Activated naive CD8-positive, alpha-beta T cell treated with anti-CD3 and anti-CD28 coated beads, Interleukin-2, amount 50 U/mL, for 16 hours (primary cell): ENCODE measurements around the gene KCNJ5.

Experiments used
- DNase-seq: peaks from one replicate; pipeline ENCODE4 v3.0.0-alpha.2; 2020; ENCODE audit warnings: low read depth, low spot score

The KCNJ5 gene

GRCh38 chr11:128956401-128957201 lies 65.4 kb downstream of the KCNJ5 start:
- no peak for DNase-seq

GRCh38 chr11:128957202-128957482 lies 66.0 kb downstream of the KCNJ5 start:
- no peak for DNase-seq

GRCh38 chr11:128961645-128962044 lies 70.5 kb downstream of the KCNJ5 start:
- DNase-seq = no peak

GRCh38 chr11:128962896-128963295 lies 71.7 kb downstream of the KCNJ5 start:
- no peak for DNase-seq

- no peak for DNase-seq
Measured at GRCh38 chr11:128963744-128964325, 72.7 kb downstream of the KCNJ5 start.

- DNase-seq = no peak
Measured at GRCh38 chr11:128964463-128964930, 73.3 kb downstream of the KCNJ5 start.

GRCh38 chr11:128965485-128965884 lies 74.3 kb downstream of the KCNJ5 start:
- DNase-seq = no peak

GRCh38 chr11:128967578-128967977 lies 76.4 kb downstream of the KCNJ5 start:
- no peak for DNase-seq

GRCh38 chr11:128968916-128969315 lies 77.8 kb downstream of the KCNJ5 start:
- DNase-seq = no peak
